K562 (cell line): ENCODE measurements around the gene MYPN. TPM values are rescaled to one million over a fixed set of nuclear protein-coding genes. Genes with fewer than 3 reads are reported as not detected.

ENCODE experiments used
- ATAC-seq: fragments of 200-7000 bp; cut with Tn5 transposase; 3 replicates; pipeline ENCODE4 v1.9.1; 2020; ENCODE audit warnings: moderate library complexity
- BruUV-seq: library from RNA; stranded (reverse); fragments of 400-500 nt; replicated peaks from 2 replicates; lab custom pipeline; 2021; lab: Mats Ljungman, UMichigan
- CTCF ChIA-PET: fragments of 300-600 bp; formaldehyde crosslinking; extraction: SDS; loops from one replicate; lab custom pipeline; 2021; ENCODE audit warnings: low intra/inter-chr PET ratio; lab: Yijun Ruan, JAX
- POLR2A ChIA-PET: fragments of 300-600, 350-650 bp; sonication (Branson Sonifier 250); formaldehyde crosslinking; extraction: SDS; loops from one replicate; lab custom pipeline; 2021; ENCODE audit warnings: antibody characterized with exemption, inconsistent platforms; lab: Yijun Ruan, JAX
- DNase-seq, 4 experiments: peaks; one replicate each; pipeline versions ENCODE4 v3.0.0 to v3.0.0-alpha.2; 2011 to 2018; ENCODE audit warnings: low spot score in 3 of 4, mixed read lengths in 3 of 4; ENCODE audit errors: extremely low read depth in 1 of 4
- FAIRE-seq: peaks from 2 replicates; lab custom pipeline; 2011; peaks lifted over from hg19 to GRCh38; lab: Jason Lieb, UNC
- H2AFZ ChIP-seq: 2 replicates; pipeline ENCODE4 v1.6.0; 2011; ENCODE audit warnings: low read depth, low read length, control low read depth, inconsistent platforms
- H3K27ac ChIP-seq: fragments of 200-600 bp; 3 replicates; pipeline ENCODE4 v1.8.0; 2011; ENCODE audit warnings: low read depth, mild to moderate bottlenecking, control low read depth, inconsistent platforms, low read length, moderate library complexity, mixed read lengths; ENCODE audit errors: extremely low read depth
- H3K27me3 ChIP-seq, 2 experiments: fragments of 300-600 bp in 1 of 2; 2 replicates in 1 of 2; 3 replicates in 1 of 2; pipeline versions ENCODE4 v1.6.0 to v1.8.0; 2011; ENCODE audit warnings: inconsistent platforms in 2 of 2, low read length in 2 of 2, mild to moderate bottlenecking in 1 of 2, mixed read lengths in 1 of 2, moderate library complexity in 1 of 2; ENCODE audit not compliant: control insufficient read depth in 2 of 2, insufficient read depth in 2 of 2
- H3K36me3 ChIP-seq: fragments of 300-600 bp; 3 replicates; pipeline ENCODE4 v1.8.0; 2011; ENCODE audit warnings: mild to moderate bottlenecking, low read length, inconsistent platforms; ENCODE audit not compliant: control insufficient read depth, insufficient read depth
- H3K4me1 ChIP-seq, 2 experiments: fragments of 200-600 bp in 1 of 2; replicated peaks in 1 of 2; 2 replicates in 1 of 2; 3 replicates in 1 of 2; pipeline versions ENCODE4 v1.5.1 to v1.8.0; 2011; ENCODE audit warnings: inconsistent platforms in 2 of 2, low read length in 2 of 2, mild to moderate bottlenecking in 1 of 2, mixed read lengths in 1 of 2, moderate library complexity in 1 of 2; ENCODE audit not compliant: control insufficient read depth in 2 of 2, insufficient read depth in 2 of 2
- H3K4me2 ChIP-seq: 2 replicates; pipeline ENCODE4 v1.6.1; 2011; ENCODE audit warnings: low read length, control low read depth, inconsistent platforms, mixed read lengths; ENCODE audit not compliant: insufficient read depth
- H3K4me3 ChIP-seq: fragments of 200-600 bp; sonication (generic), shearing (Covaris generic); 2 replicates; pipeline ENCODE4 v1.5.1; 2016; ENCODE audit warnings: control low read depth, inconsistent platforms
- H3K79me2 ChIP-seq: fragments of 200-600 bp; 3 replicates; pipeline ENCODE4 v1.8.0; 2011; ENCODE audit warnings: low read length, inconsistent platforms; ENCODE audit not compliant: control insufficient read depth, insufficient read depth
- H3K9ac ChIP-seq, 2 experiments: 2 replicates each; pipeline versions ENCODE4 v1.6.0 to v1.6.1; 2011; ENCODE audit warnings: low read depth in 2 of 2, low read length in 2 of 2, control low read depth in 1 of 2, inconsistent platforms in 1 of 2, mild to moderate bottlenecking in 1 of 2, mixed read lengths in 1 of 2; ENCODE audit not compliant: insufficient read depth in 1 of 2
- H3K9me1 ChIP-seq: one replicate; pipeline ENCODE4 v1.6.0; 2011; ENCODE audit warnings: inconsistent platforms, mild to moderate bottlenecking, low read length, moderate library complexity; ENCODE audit not compliant: control insufficient read depth, insufficient read depth
- H3K9me3 ChIP-seq: replicated peaks from 2 replicates; pipeline ENCODE4 v1.5.1; 2011; ENCODE audit warnings: low read depth, low read length, inconsistent platforms; ENCODE audit not compliant: control insufficient read depth, insufficient read depth
- H4K20me1 ChIP-seq: replicated peaks from 2 replicates; pipeline ENCODE4 v1.6.1; 2011; ENCODE audit warnings: low read length, inconsistent platforms, mixed read lengths; ENCODE audit not compliant: control insufficient read depth, insufficient read depth
- ARID1B ChIP-seq: fragments of 450-650 bp; IDR thresholded peaks from 2 replicates; pipeline ENCODE4 v1.6.1; 2016; ENCODE audit warnings: antibody characterized with exemption, mild to moderate bottlenecking, inconsistent platforms
- ATF1 ChIP-seq, 2 experiments: fragments of 450-650 bp in 1 of 2; IDR thresholded peaks; 2 replicates each; pipeline ENCODE4 v1.6.1; 2016; ENCODE audit warnings: missing compliant biosample characterization in 1 of 2, missing genetic modification characterization in 1 of 2
- BRF1 ChIP-seq: IDR thresholded peaks from 3 replicates; pipeline ENCODE4 v1.6.1; 2011; ENCODE audit warnings: borderline replicate concordance, mild to moderate bottlenecking; ENCODE audit not compliant: insufficient read length; ENCODE audit errors: extremely low read depth
- DPF2 ChIP-seq: fragments of 450-650 bp; IDR thresholded peaks from 2 replicates; pipeline ENCODE4 v1.6.1; 2016
- E2F5 ChIP-seq: sonication (generic); formaldehyde crosslinking; IDR thresholded peaks from 2 replicates; pipeline ENCODE4 v1.8.0; 2022; ENCODE audit warnings: mild to moderate bottlenecking, missing genetic modification reagents
- FOSL1 ChIP-seq: fragments of 200-800 bp; sonication (Bioruptor generic); conservative IDR thresholded peaks from 2 replicates; pipeline ENCODE4 v1.6.1; 2016; ENCODE audit warnings: missing genetic modification characterization, missing compliant biosample characterization
- HNRNPUL1 ChIP-seq: fragments of 200-400 bp; formaldehyde crosslinking; IDR thresholded peaks from 2 replicates; pipeline ENCODE4 v1.6.1; 2017; ENCODE audit warnings: low read length
- JUN ChIP-seq, 2 experiments: sonication (generic) in 1 of 2; formaldehyde crosslinking in 1 of 2; IDR thresholded peaks; 2 replicates each; pipeline versions ENCODE4 v1.6.1 to v1.8.0; 2012 to 2022; ENCODE audit warnings: borderline replicate concordance in 2 of 2, mild to moderate bottlenecking in 2 of 2, improper control_type of control experiment in 1 of 2, low read depth in 1 of 2, low read length in 1 of 2, missing genetic modification reagents in 1 of 2
- JUND ChIP-seq, 2 experiments: IDR thresholded peaks; 2 replicates in 1 of 2; 3 replicates in 1 of 2; pipeline ENCODE4 v1.6.1; 2011; ENCODE audit warnings: borderline replicate concordance in 2 of 2, low read depth in 2 of 2, low read length in 2 of 2, improper control_type of control experiment in 1 of 2, missing biosample characterization in 1 of 2, missing genetic modification characterization in 1 of 2, missing genetic modification reagents in 1 of 2
- KDM1A ChIP-seq, 2 experiments: fragments of 450-650 bp; IDR thresholded peaks; 2 replicates each; pipeline ENCODE4 v1.6.1; 2016; ENCODE audit warnings: mild to moderate bottlenecking in 2 of 2
- MEIS2 ChIP-seq: fragments of 450-650 bp; IDR thresholded peaks from 2 replicates; pipeline ENCODE4 v1.6.1; 2014; ENCODE audit warnings: mild to moderate bottlenecking; ENCODE audit not compliant: partially characterized antibody
- PBX2 ChIP-seq, 2 experiments: IDR thresholded peaks in 1 of 2; conservative IDR thresholded peaks in 1 of 2; 2 replicates each; pipeline ENCODE4 v1.6.1; 2016; ENCODE audit warnings: low read depth in 2 of 2, mild to moderate bottlenecking in 1 of 2, missing compliant biosample characterization in 1 of 2, missing genetic modification characterization in 1 of 2, moderate library complexity in 1 of 2
- SMARCE1 ChIP-seq: fragments of 450-650 bp; IDR thresholded peaks from 2 replicates; pipeline ENCODE4 v1.7.1; 2016; ENCODE audit warnings: mild to moderate bottlenecking
- TRIM24 ChIP-seq, 2 experiments: fragments of 450-650 bp; IDR thresholded peaks; 2 replicates each; pipeline ENCODE4 v1.6.1; 2016
- ZNF584 ChIP-seq: fragments of 200-800 bp; sonication (Bioruptor generic); IDR thresholded peaks from 2 replicates; pipeline ENCODE4 v1.6.1; 2016; ENCODE audit warnings: low read depth, mild to moderate bottlenecking, missing genetic modification characterization, missing compliant biosample characterization
- WGBS: fragments of 100-300 bp; shearing (Covaris generic); methylation state at CpG from one replicate; pipeline ENCODE4 v1.1.6; 2016; ENCODE audit warnings: low coverage, mixed read lengths; ENCODE audit not compliant: insufficient coverage; ENCODE audit errors: missing lambda C conversion rate; 5-methylcytosine and 5-hydroxymethylcytosine counted together
- in situ Hi-C: fragments of 300-500 bp; cut with MboI; formaldehyde crosslinking; loops from 4 replicates; pipeline ENCODE4 v1.15.0; 2018; ENCODE audit warnings: inconsistent platforms, mixed read lengths
- intact Hi-C: fragments of 100-400 bp; cut with micrococcal nuclease; formaldehyde crosslinking; loops from 2 replicates; pipeline ENCODE4 v1.14.2; 2022
- polyA plus RNA-seq, 8 experiments: library from polyadenylated mRNA; depleted of rRNA in 4 of 8; stranded (reverse) in 5 of 8; unstranded in 3 of 8; fragments of >200 nt; fragmentation: Nextera tagmentation in 2 of 8; fragmentation: Illumina TruSeq in 1 of 8; extraction: Ambion mirVana in 2 of 8; extraction: Trizol in 1 of 8; gene quantifications; 2 replicates each; pipeline versions ENCODE4 v1.2.1 to v1.2.3, GENCODE V29; 2011 to 2014; ENCODE audit warnings: inconsistent platforms in 1 of 8, missing spikeins in 1 of 8
- total RNA-seq, 7 experiments: library from RNA; depleted of rRNA in 6 of 7; stranded (reverse); fragments of >200 nt in 6 of 7; fragmentation: Illumina TruSeq in 2 of 7; extraction: Trizol in 2 of 7; gene quantifications; 2 replicates each; pipeline versions ENCODE4 v1.2.1 to v1.2.3, GENCODE V29; 2011 to 2021; ENCODE audit warnings: low replicate concordance in 1 of 7

The MYPN gene
- total and polyA plus RNA-seq, 9 of the 15 experiments (the other 6 are each of a cell fraction or from before 2014, with no cell fraction given): not detected

- H3K79me2 ChIP-seq: no peaks in the 10 kb centered on the region
- ATAC-seq (no peak), FAIRE-seq (no peak), DNase-seq (no peak)
- H3K9me1 ChIP-seq: no peaks in the 10 kb centered on the region
- no peaks in the 10 kb centered on the region for H4K20me1 ChIP-seq
- in situ Hi-C loops: loop anchor here (5.0 kb wide), 1 partner anchor 366 kb away; no protein-coding TSS in a partner anchor
- no TSS peak for BruUV-seq
- peaks cover 0 to 4% of the 10 kb centered on the region in 2 experiments; a peak in 4 of 5 replicates for H3K27me3 ChIP-seq
- no peak overlapping the region for H3K4me3 ChIP-seq
- no peaks in the 10 kb centered on the region for H3K36me3 ChIP-seq
- ChIA-PET CTCF (no interaction called here), POLR2A (interaction anchor here (0.9 to 1.1 kb wide), 2 partner anchors 12 to 20 kb away, joined by 3 to 4 read pairs; no protein-coding TSS in a partner anchor)
- H3K9me3 ChIP-seq: no peaks in the 10 kb centered on the region
- no peaks in the 10 kb centered on the region for H3K4me1 ChIP-seq
- intact Hi-C loops: no loop called here
- WGBS: under 1% methylated on average over 7 of the region's 8 CpGs
- H3K4me2 ChIP-seq: no peak overlapping the region
- no peak overlapping the region for H2AFZ ChIP-seq
- H3K27ac ChIP-seq: no peak overlapping the region
- no peak overlapping the region for H3K9ac ChIP-seq
- TF ChIP-seq SMARCE1 (peak; percentile 23; the same call in 1 of the 2 replicates), E2F5 (no peak), ARID1B (peak; percentile 54; the same call in 1 of the 2 replicates), BRF1 (no peak), PBX2 (CRISPR knock-in tag; IDR thresholded peaks at IDR 0.05; ENCODE audit: low read depth) (no peak), PBX2 (tag; conservative IDR thresholded peaks at IDR 0.05; ENCODE audit: low read depth) (peak; percentile 71), MEIS2 (peak; percentile 80), ATF1 (CRISPR knock-in tag; IDR thresholded peaks at IDR 0.05) (no peak), ATF1 (tag; IDR thresholded peaks at IDR 0.05) (peak; percentile 13; the same call in 1 of the 2 replicates), TRIM24 (IDR thresholded peaks at IDR 0.05) (peak in 1 of 2 experiments; percentile 39; a peak in 1 of 4 replicates), HNRNPUL1 (no peak), JUND (IDR thresholded peaks at IDR 0.05; ENCODE audit: borderline replicate concordance, low read depth, low read length) (peak; percentile 58; the same call in 1 of the 2 replicates), JUND (tag; IDR thresholded peaks at IDR 0.05; ENCODE audit: borderline replicate concordance, low read depth, low read length) (peak; percentile 70; the same call in 2 of the 3 replicates), DPF2 (0 out of 2 replicates have a peak, but pooled peaks have one; percentile 42), KDM1A (IDR thresholded peaks at IDR 0.05) (no peak), JUN (IDR thresholded peaks at IDR 0.05; ENCODE audit: borderline replicate concordance, low read depth, low read length) (peak; percentile 91), JUN (CRISPR knock-in tag; IDR thresholded peaks at IDR 0.05; ENCODE audit: borderline replicate concordance) (no peak), FOSL1 (tag) (peak; percentile 95), ZNF584 (CRISPR knock-in tag) (no peak)
Measured at GRCh38 chr10:68153473-68154210, 44.4 kb downstream of the MYPN start.
